WERI-Rb-1 (cell line): Measurements from ENCODE around the gene MBOAT7.

Experiments used
- DNase-seq: peaks from one replicate; pipeline ENCODE4 v3.0.0-alpha.2; 2020
- H3K27ac ChIP-seq: fragments of 250-450 bp; sonication (Bioruptor Pico); 2 replicates; pipeline ENCODE4 v1.5.1; 2020; ENCODE audit warnings: mild to moderate bottlenecking, moderate library complexity
- H3K27me3 ChIP-seq: fragments of 250-450 bp; sonication (Bioruptor Pico); 2 replicates; pipeline ENCODE4 v1.5.1; 2021; ENCODE audit warnings: mild to moderate bottlenecking, low read depth, moderate library complexity; ENCODE audit not compliant: insufficient read depth, severe bottlenecking
- H3K36me3 ChIP-seq: fragments of 250-450 bp; sonication (Bioruptor Pico); 2 replicates; pipeline ENCODE4 v1.5.1; 2020; ENCODE audit warnings: mild to moderate bottlenecking, moderate library complexity
- H3K4me3 ChIP-seq: 2 replicates; pipeline ENCODE4 v1.5.1; 2011; ENCODE audit warnings: low read depth, mild to moderate bottlenecking, control low read depth, low read length
- H3K9me3 ChIP-seq: fragments of 250-450 bp; sonication (Bioruptor Pico); 2 replicates; pipeline ENCODE4 v1.5.1; 2021; ENCODE audit warnings: mild to moderate bottlenecking, moderate library complexity; ENCODE audit not compliant: severe bottlenecking
- TF ChIP-seq, protein P1 (sequence below): IDR thresholded peaks from 2 replicates; pipeline ENCODE4 v1.5.1; 2011; ENCODE audit warnings: low read depth, mild to moderate bottlenecking, control low read depth, inconsistent platforms, low read length

MBOAT7 gene

DNA sequence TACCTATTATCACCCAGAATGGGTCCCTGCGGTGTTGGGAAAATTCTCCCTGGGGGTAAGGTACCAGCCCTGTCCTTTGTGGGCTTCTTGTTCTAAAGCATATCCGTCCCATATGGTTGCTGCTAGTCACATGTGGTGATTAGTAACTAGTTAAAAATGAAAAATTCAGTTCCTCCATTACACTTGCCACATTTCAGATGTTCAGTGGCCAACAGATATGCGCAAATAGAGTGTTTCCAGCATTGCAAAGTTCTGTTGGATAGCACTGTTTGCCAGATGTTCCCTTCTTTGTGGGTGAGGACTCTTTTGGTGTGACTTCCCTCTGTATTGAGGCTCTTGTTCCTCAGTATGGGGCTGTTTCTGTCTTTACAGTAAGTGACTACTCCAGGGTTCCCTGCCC is 48.0 kb downstream of the MBOAT7 start:
- DNase-seq: no peak
- no peak overlapping the region for H3K4me3 ChIP-seq

GRCh38 chr19:54138489-54139256 is 50.7 kb downstream of the MBOAT7 start:
- DNase-seq: no peak
- Histone ChIP-seq H3K9me3 (no peaks in the 10 kb centered on the region), H3K27me3 (no peaks in the 10 kb centered on the region), H3K36me3 (peaks cover 51% of the 10 kb centered on the region), H3K4me3 (peak overlapping the region; percentile 84), H3K27ac (no peak overlapping the region)
- TF ChIP-seq, protein P1, sequence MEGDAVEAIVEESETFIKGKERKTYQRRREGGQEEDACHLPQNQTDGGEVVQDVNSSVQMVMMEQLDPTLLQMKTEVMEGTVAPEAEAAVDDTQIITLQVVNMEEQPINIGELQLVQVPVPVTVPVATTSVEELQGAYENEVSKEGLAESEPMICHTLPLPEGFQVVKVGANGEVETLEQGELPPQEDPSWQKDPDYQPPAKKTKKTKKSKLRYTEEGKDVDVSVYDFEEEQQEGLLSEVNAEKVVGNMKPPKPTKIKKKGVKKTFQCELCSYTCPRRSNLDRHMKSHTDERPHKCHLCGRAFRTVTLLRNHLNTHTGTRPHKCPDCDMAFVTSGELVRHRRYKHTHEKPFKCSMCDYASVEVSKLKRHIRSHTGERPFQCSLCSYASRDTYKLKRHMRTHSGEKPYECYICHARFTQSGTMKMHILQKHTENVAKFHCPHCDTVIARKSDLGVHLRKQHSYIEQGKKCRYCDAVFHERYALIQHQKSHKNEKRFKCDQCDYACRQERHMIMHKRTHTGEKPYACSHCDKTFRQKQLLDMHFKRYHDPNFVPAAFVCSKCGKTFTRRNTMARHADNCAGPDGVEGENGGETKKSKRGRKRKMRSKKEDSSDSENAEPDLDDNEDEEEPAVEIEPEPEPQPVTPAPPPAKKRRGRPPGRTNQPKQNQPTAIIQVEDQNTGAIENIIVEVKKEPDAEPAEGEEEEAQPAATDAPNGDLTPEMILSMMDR: no peak

More for the DNA sequence above, 48.0 kb downstream of the MBOAT7 start:
- Histone ChIP-seq H3K36me3 (peaks cover 78% of the 10 kb centered on the region), H3K27me3 (no peaks in the 10 kb centered on the region), H3K27ac (no peak overlapping the region), H3K9me3 (no peaks in the 10 kb centered on the region)
- TF ChIP-seq, protein P1: no peak

DNA sequence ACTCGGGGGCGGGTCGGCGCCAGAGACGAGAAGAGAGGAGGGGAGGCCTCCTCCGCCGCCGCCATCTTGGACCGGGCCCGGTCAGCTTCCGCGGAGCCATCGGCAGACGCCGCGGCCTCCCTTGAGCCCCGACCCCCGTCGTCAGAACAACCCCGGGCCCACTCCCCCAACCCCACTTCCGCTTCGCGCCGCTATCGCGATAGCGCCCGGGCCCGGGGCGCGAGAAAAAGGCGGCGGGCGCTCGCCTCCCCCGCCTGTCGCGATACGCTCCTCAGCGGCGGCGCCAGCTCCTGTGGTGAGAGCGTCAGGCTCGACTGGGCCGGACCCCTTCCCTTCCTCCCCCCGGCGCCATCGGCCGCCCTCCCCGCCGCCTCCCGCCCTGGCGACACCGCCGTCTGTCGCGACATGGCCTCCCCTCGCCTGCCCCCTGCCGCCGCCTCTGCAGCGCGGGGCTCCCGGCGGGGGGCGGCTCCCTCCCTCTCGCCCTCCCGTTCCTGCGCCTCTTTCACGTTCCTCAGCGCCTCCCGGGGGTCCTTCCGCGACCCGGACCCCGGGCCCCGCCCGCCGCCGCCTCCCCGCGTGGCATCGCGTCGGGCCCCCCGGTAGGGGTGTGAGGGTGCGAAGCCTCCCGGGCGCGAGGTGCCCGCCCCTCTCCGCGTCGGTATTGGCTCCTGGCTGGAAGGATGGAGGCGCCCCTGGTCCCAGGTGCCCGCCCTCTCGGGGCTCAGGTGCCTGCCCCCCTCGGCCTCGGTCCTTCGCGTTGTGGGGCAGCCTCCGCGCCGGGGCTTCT is 51.5 kb downstream of the MBOAT7 start, which contains the start of gene CNOT3:
Gene CNOT3, plus strand, starts transcription at position 64 of the 790 bp plus-strand sequence. CDS start 5,217 bp downstream, outside the sequence.
- no peak for DNase-seq
- Histone ChIP-seq H3K36me3 (peaks cover 46% of the 10 kb centered on the region), H3K27ac (peak within 1 kb of the TSS; percentile 95)

DNA sequence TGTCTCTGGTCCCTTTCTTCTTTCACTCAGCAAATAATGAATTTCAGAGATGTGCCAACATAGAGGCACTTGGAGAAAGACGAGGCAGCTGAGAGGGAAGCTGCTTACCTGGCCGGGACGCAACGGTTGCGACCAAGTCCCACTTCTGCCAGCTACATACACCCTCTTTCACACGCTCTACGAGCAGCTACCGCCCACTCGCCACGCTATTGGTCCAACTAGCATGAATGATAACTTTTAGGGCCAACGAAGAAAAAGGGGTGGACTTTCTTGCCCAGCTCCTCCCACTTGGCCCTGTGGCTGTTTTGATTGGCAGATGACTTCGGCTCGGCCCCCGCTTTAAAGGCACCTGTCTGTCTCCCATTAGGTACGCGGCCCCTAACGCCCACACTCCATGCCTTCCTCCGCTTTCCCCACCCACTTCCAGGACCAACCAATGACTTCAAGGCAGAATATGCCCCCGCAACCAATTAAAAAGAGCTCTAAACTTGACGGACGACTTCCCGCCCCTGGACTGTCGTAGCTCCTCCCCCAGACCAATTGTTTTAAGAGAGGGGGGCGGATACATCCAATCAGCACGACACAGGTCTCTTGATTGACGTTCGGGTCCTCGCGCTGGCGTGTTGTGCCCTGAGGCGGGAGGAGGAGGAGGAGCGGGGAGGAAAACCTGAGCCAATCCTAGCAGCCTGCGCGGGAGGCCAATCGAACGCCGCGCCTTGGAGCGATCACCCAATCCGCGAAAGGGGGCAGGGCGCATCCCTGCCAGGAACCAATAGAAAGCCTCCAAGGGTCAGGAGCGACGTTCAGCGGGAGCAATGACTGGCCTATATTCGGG is 52.3 kb downstream of the MBOAT7 start:
- TF ChIP-seq, protein P1: no peak
- Histone ChIP-seq H3K36me3 (peaks cover 41% of the 10 kb centered on the region), H3K27ac (peak overlapping the region; percentile 95), H3K27me3 (no peaks in the 10 kb centered on the region), H3K9me3 (no peaks in the 10 kb centered on the region), H3K4me3 (peak overlapping the region; percentile 84)
- peak; percentile 99 for DNase-seq

More for the DNA sequence above, 51.5 kb downstream of the MBOAT7 start, which contains the start of gene CNOT3:
- TF ChIP-seq, protein P1: no peak
- peak within 1 kb of the TSS; percentile 84 for H3K4me3 ChIP-seq
- no peaks in the 10 kb centered on the region for H3K27me3 ChIP-seq
- H3K9me3 ChIP-seq: no peaks in the 10 kb centered on the region

DNA sequence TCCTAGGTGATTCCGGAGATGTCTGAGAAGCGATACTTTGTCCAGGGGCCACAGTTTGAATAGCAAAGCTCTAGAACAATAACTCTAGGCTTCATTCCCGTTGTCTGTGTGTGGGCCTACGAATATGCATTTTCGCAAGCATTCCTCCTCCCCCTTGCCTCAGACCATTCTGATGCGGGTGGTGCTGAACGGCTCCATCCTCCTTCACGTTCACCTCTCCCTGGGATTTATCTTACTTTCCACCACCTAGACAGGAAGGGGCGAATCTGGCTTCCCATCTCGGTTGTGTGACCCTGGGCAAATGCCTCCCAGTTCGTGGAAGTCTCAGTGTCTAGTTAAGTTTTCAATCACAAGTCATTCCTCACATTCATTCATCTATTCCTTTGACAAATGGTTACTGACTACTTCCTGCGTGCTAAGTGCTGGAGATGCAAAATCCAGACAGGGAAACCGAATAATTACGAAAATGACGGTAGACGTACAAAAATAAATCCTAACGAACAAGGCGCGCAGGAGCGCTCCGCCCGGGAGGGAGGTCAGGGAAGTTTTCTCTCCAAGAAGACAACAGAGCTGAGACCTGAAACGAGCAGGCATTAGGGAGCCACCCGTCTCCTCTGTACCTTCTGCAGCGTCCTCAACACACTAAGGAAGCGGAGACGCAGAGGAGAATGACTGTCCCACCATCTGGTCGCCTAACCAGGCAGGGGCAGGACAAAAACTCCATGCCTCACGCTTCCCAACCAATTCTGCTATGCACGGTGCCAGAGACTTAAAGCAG is 53.1 kb downstream of the MBOAT7 start:
- H3K27ac ChIP-seq: peak overlapping the region; percentile 70
- TF ChIP-seq, protein P1: no peak

More for the DNA sequence above, 53.1 kb downstream of the MBOAT7 start:
- Histone ChIP-seq H3K27me3 (no peaks in the 10 kb centered on the region), H3K9me3 (no peaks in the 10 kb centered on the region), H3K36me3 (peaks cover 39% of the 10 kb centered on the region), H3K4me3 (peak overlapping the region; percentile 57)
- DNase-seq: peak; percentile 34
